Neural progenitor cell (in vitro differentiated cells): Measurements from ENCODE around the gene TBXA2R. TPM values are rescaled to one million over a fixed set of nuclear protein-coding genes. Genes with fewer than 3 reads are reported as not detected.

Experiments used
- DNase-seq: peaks from one replicate; pipeline ENCODE4 v3.0.0-alpha.2; 2016; ENCODE audit warnings: low spot score
- H2AFZ ChIP-seq: fragments of 200-600 bp; sonication (generic); replicated peaks from 2 replicates; pipeline ENCODE4 v1.6.1; 2016; ENCODE audit warnings: antibody characterized with exemption
- H3F3A ChIP-seq: fragments of 200-600 bp; sonication (generic); 2 replicates; pipeline ENCODE4 v1.6.1; 2016; ENCODE audit warnings: antibody characterized with exemption, low read depth
- H3K27ac ChIP-seq: fragments of 200-600 bp; sonication (generic); 2 replicates; pipeline ENCODE4 v1.5.1; 2016; ENCODE audit warnings: mild to moderate bottlenecking
- H3K27me3 ChIP-seq: fragments of 200-600 bp; sonication (generic); 2 replicates; pipeline ENCODE4 v1.6.1; 2016; ENCODE audit warnings: mild to moderate bottlenecking, moderate library complexity
- H3K36me3 ChIP-seq: fragments of 200-600 bp; sonication (generic); 2 replicates; pipeline ENCODE4 v1.5.1; 2016
- H3K4me1 ChIP-seq: fragments of 200-600 bp; sonication (generic); 2 replicates; pipeline ENCODE4 v1.6.1; 2016; ENCODE audit warnings: mixed run types
- H3K4me2 ChIP-seq: fragments of 200-600 bp; sonication (generic); 2 replicates; pipeline ENCODE4 v1.6.1; 2016
- H3K4me3 ChIP-seq: fragments of 200-600 bp; sonication (generic); 2 replicates; pipeline ENCODE4 v1.5.1; 2016
- H3K79me2 ChIP-seq: fragments of 200-600 bp; sonication (generic); 2 replicates; pipeline ENCODE4 v1.6.1; 2016; ENCODE audit warnings: low read depth
- H3K9ac ChIP-seq: fragments of 200-600 bp; sonication (generic); 2 replicates; pipeline ENCODE4 v1.6.1; 2016
- H3K9me3 ChIP-seq: fragments of 200-600 bp; sonication (generic); 2 replicates; pipeline ENCODE4 v1.5.1; 2016; ENCODE audit warnings: low read depth
- H4K20me1 ChIP-seq: fragments of 200-600 bp; sonication (generic); 2 replicates; pipeline ENCODE4 v1.6.1; 2016; ENCODE audit warnings: low read depth
- H3K27ac Mint-ChIP-seq: 3 replicates; pipeline ENCODE4 v1.8.0; 2021; ENCODE audit warnings: mixed read lengths
- H3K27me3 Mint-ChIP-seq: 2 replicates; pipeline ENCODE4 v1.8.0; 2022; ENCODE audit warnings: low read depth, mild to moderate bottlenecking, inconsistent platforms, moderate library complexity, mixed read lengths; ENCODE audit not compliant: insufficient read depth
- H3K36me3 Mint-ChIP-seq: 3 replicates; pipeline ENCODE4 v1.8.0; 2021; ENCODE audit warnings: mixed read lengths
- H3K4me1 Mint-ChIP-seq: 3 replicates; pipeline ENCODE4 v1.8.0; 2021; ENCODE audit warnings: mixed read lengths
- H3K4me3 Mint-ChIP-seq: 3 replicates; pipeline ENCODE4 v1.8.0; 2021; ENCODE audit warnings: mild to moderate bottlenecking, moderate library complexity, mixed read lengths
- H3K9me3 Mint-ChIP-seq: 3 replicates; pipeline ENCODE4 v1.8.0; 2020; ENCODE audit warnings: mixed read lengths
- EZH2 ChIP-seq: fragments of 200-600 bp; sonication (generic); IDR thresholded peaks from 2 replicates; pipeline ENCODE4 v1.6.1; 2017; ENCODE audit warnings: antibody characterized with exemption, mild to moderate bottlenecking, moderate library complexity
- EZH2phosphoT487 ChIP-seq: fragments of 200-600 bp; sonication (generic); IDR thresholded peaks from 2 replicates; pipeline ENCODE4 v1.6.1; 2017; ENCODE audit warnings: antibody characterized with exemption
- total RNA-seq: library from RNA; depleted of rRNA; stranded (reverse); fragments of >200 nt; gene quantifications from 2 replicates; pipeline ENCODE4 v1.2.3, GENCODE V29; 2015; ENCODE audit warnings: low replicate concordance
- TF ChIP-seq, protein P1 (sequence below): fragments of 200-600 bp; sonication (generic); IDR thresholded peaks from 2 replicates; pipeline ENCODE4 v1.5.1; 2017; ENCODE audit warnings: antibody characterized with exemption, mild to moderate bottlenecking

The TBXA2R gene
- total RNA-seq, 1 donor from 2014 or later = not detected

DNA sequence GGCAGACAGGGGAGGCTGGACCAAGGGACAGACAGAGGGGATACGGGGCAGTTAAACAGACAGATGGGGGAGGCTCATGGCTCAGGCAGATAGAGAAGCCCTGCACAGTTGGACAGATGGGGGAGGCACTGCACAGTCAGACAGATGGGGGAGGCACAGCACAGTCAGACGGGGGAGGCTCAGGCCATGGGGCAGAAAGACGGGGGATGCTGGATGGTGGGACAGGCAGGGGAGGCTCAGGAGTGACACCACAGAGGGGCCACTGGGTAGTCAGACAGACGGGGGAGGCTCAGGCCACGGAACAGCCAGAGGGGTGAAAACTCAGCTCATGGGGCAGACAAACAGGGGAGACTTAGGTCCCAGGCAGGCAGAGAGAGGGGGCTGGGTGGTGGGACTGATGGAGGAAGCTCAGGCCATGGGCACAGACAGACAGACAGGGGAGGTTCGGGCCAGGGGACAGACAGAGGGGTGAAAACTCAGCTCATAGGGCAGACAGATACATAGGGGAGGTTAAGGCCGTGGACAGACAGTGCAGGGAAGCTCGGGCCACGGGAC is 50.2 kb downstream of the TBXA2R start:
- Mint-ChIP-seq H3K4me3 (peak overlapping the region; percentile 98), H3K36me3 (no peaks in the 10 kb centered on the region), H3K9me3 (peaks cover 2% of the 10 kb centered on the region), H3K27ac (no peak overlapping the region), H3K27me3 (peaks cover 5% of the 10 kb centered on the region), H3K4me1 (peaks cover 24% of the 10 kb centered on the region)
- H3K9ac ChIP-seq = peak overlapping the region; percentile 39
- TF ChIP-seq, protein P1, sequence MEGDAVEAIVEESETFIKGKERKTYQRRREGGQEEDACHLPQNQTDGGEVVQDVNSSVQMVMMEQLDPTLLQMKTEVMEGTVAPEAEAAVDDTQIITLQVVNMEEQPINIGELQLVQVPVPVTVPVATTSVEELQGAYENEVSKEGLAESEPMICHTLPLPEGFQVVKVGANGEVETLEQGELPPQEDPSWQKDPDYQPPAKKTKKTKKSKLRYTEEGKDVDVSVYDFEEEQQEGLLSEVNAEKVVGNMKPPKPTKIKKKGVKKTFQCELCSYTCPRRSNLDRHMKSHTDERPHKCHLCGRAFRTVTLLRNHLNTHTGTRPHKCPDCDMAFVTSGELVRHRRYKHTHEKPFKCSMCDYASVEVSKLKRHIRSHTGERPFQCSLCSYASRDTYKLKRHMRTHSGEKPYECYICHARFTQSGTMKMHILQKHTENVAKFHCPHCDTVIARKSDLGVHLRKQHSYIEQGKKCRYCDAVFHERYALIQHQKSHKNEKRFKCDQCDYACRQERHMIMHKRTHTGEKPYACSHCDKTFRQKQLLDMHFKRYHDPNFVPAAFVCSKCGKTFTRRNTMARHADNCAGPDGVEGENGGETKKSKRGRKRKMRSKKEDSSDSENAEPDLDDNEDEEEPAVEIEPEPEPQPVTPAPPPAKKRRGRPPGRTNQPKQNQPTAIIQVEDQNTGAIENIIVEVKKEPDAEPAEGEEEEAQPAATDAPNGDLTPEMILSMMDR = no peak
- TF ChIP-seq EZH2phosphoT487 = no peak
- TF ChIP-seq EZH2 = no peak
- no peak overlapping the region for H2AFZ ChIP-seq
- H3K36me3 ChIP-seq = no peaks in the 10 kb centered on the region
- H3K4me3 ChIP-seq = peak overlapping the region; percentile 70
- H3K4me2 ChIP-seq = peak overlapping the region; percentile 86
- peaks cover 14% of the 10 kb centered on the region for H3K27me3 ChIP-seq
- H3K27ac ChIP-seq = no peak overlapping the region
- peaks cover 30% of the 10 kb centered on the region for H4K20me1 ChIP-seq
- H3F3A ChIP-seq = no peaks in the 10 kb centered on the region
- no peaks in the 10 kb centered on the region for H3K4me1 ChIP-seq
- no peak for DNase-seq
- H3K79me2 ChIP-seq = peaks cover 11% of the 10 kb centered on the region
- H3K9me3 ChIP-seq = no peaks in the 10 kb centered on the region

DNA sequence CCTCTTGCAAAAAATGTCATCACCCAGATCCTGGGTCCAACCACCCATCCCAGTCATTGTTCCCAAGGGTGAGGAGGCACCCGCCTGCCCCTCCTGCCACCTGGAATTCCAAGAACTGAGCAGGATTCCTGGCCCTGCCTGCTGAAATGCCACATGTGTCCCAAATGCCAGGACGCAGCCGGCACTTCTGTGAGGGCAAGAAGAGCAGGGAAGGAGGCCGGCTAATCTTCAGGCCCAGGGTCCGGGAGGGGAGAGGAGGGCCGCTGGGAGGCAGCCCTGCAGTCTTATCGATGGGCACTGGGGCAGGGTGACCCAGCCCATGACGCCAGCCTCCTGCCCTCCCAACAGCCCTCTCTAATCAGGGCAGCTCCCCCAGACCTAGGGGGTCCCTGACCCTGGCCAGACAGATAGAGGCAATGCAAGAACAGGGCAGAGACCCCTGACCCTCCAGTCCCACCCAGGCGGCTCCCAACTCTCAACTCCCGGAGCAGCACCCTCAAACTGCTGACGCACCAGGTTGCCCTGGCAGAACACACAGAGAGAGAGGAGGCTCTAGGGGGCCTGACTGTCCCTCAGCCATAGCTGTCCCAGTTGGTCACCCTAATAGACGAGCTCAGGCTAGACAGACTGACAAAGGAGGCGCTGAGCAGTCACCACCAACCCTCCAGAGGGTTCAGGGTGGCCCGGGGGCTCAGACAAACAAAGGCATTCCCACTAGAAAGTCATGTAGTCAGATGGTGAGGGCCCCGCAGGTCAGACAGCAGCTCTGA is 50.8 kb downstream of the TBXA2R start:
- DNase-seq = no peak
- no peak overlapping the region for H3K9ac ChIP-seq

DNA sequence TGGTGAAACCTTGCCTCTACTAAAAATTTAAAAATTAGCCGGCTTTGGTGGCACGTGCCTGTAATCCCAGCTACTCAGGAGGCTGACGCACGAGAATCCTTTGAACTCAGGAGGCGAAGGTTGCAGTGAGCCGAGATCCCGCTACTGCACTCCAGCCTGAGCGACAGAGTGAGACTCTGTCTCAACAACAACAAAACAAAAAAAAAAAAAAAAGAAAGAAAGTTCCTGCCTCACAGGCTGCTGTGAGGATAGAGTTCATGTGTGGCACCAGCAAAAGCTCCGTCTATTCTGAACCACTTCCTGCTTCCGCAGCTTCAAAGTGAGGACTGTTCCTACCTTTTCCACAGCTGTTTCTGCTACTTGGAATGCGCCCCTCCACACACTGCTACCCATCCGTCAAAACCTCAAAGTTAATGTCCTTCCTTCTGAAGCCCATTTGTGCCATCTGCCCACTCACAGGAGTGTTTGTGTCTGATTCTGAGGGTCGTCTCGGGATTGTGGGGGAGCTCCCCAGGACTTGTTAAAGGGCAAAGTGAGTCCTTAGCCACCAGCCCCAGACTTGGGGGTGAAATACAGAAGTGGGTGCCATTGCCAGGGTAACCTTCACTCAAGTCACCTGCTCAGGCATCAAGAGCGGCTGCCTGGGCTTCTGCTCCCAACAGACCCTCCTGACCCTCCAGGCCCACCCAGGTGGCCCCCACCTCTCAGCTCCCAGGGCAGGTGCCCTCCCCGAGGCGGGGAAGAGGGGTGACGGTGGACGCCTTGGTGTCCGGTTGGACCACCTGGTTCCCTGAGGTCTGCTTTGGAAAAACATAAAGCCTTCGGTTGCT is 52.2 kb downstream of the TBXA2R start:
- no peaks in the 10 kb centered on the region for H3K36me3 Mint-ChIP-seq
- H3K9me3 Mint-ChIP-seq = peaks cover 2% of the 10 kb centered on the region
- Histone ChIP-seq H3K4me2 (no peak overlapping the region), H3K27ac (no peak overlapping the region), H4K20me1 (peaks cover 30% of the 10 kb centered on the region), H3F3A (no peaks in the 10 kb centered on the region), H3K9me3 (no peaks in the 10 kb centered on the region), H2AFZ (no peak overlapping the region), H3K79me2 (peaks cover 11% of the 10 kb centered on the region), H3K27me3 (peaks cover 14% of the 10 kb centered on the region), H3K36me3 (no peaks in the 10 kb centered on the region), H3K9ac (no peak overlapping the region), H3K4me1 (no peaks in the 10 kb centered on the region), H3K4me3 (no peak overlapping the region)
- peak overlapping the region; percentile 30 for H3K4me3 Mint-ChIP-seq
- H3K27ac Mint-ChIP-seq = no peak overlapping the region
- TF ChIP-seq, protein P1 = no peak
- no peak for TF ChIP-seq EZH2
- no peak for TF ChIP-seq EZH2phosphoT487
- peaks cover 24% of the 10 kb centered on the region for H3K4me1 Mint-ChIP-seq
- peaks cover 5% of the 10 kb centered on the region for H3K27me3 Mint-ChIP-seq
- no peak for DNase-seq

More for the DNA sequence above, 50.8 kb downstream of the TBXA2R start:
- Mint-ChIP-seq H3K27me3 (peaks cover 5% of the 10 kb centered on the region), H3K27ac (no peak overlapping the region), H3K36me3 (no peaks in the 10 kb centered on the region), H3K4me1 (peaks cover 24% of the 10 kb centered on the region), H3K4me3 (peak overlapping the region; percentile 98), H3K9me3 (peaks cover 2% of the 10 kb centered on the region)
- no peaks in the 10 kb centered on the region for H3K36me3 ChIP-seq
- TF ChIP-seq, protein P1 = no peak
- TF ChIP-seq EZH2 (no peak), EZH2phosphoT487 (no peak)
- no peaks in the 10 kb centered on the region for H3K9me3 ChIP-seq
- no peak overlapping the region for H2AFZ ChIP-seq
- peaks cover 11% of the 10 kb centered on the region for H3K79me2 ChIP-seq
- no peak overlapping the region for H3K27ac ChIP-seq
- peaks cover 14% of the 10 kb centered on the region for H3K27me3 ChIP-seq
- no peak overlapping the region for H3K4me3 ChIP-seq
- H3F3A ChIP-seq = no peaks in the 10 kb centered on the region
- H3K4me2 ChIP-seq = no peak overlapping the region
- H4K20me1 ChIP-seq = peaks cover 30% of the 10 kb centered on the region
- H3K4me1 ChIP-seq = no peaks in the 10 kb centered on the region
